EH (cell line): ENCODE data around the gene HIVEP3.
"Not testable (repeated sequence)": the region's sequence is repeated elsewhere in the genome, so short reads cannot be mapped to it uniquely, and the experiment has no call there.

Experiments
- DNase-seq: peaks from one replicate; pipeline ENCODE4 v3.0.0-alpha.2; 2015; ENCODE audit warnings: low read depth

Gene HIVEP3

GRCh38 chr1:41921271-41921670 is 2.5 kb upstream of the HIVEP3 start:
- DNase-seq, result not testable (repeated sequence)

GRCh38 chr1:41920658-41921057 is 1.9 kb upstream of the HIVEP3 start:
- peak; percentile 63 for DNase-seq

GRCh38 chr1:41919764-41920397 is 1.2 kb upstream of the HIVEP3 start:
- peak; percentile 71 for DNase-seq

GRCh38 chr1:41919131-41919530 is 409 bp upstream of the HIVEP3 start:
- DNase-seq, result no peak

- peak; percentile 52 for DNase-seq
Measured at GRCh38 chr1:41917835-41918449, 780 bp downstream of the HIVEP3 start.

GRCh38 chr1:41917076-41917475 is 1.6 kb downstream of the HIVEP3 start:
- DNase-seq, result no peak

- DNase-seq, result no peak
Measured at GRCh38 chr1:41915786-41916571, 2.7 kb downstream of the HIVEP3 start.

GRCh38 chr1:41914516-41914915 is 4.2 kb downstream of the HIVEP3 start:
- no peak for DNase-seq

- no peak for DNase-seq
Measured at GRCh38 chr1:41913014-41913413, 5.7 kb downstream of the HIVEP3 start.

GRCh38 chr1:41908288-41908895 is 10.3 kb downstream of the HIVEP3 start:
- DNase-seq, result no peak

GRCh38 chr1:41907446-41907845 is 11.3 kb downstream of the HIVEP3 start:
- no peak for DNase-seq

- no peak for DNase-seq
Measured at GRCh38 chr1:41906943-41907342, 11.8 kb downstream of the HIVEP3 start.

- no peak for DNase-seq
Measured at GRCh38 chr1:41905093-41905675, 13.5 kb downstream of the HIVEP3 start.

- DNase-seq, result no peak
Measured at GRCh38 chr1:41902664-41903063, 16.1 kb downstream of the HIVEP3 start.

GRCh38 chr1:41902159-41902577 is 16.6 kb downstream of the HIVEP3 start:
- DNase-seq, result peak; percentile 93

- DNase-seq, result no peak
Measured at GRCh38 chr1:41901551-41901950, 17.2 kb downstream of the HIVEP3 start.

GRCh38 chr1:41900603-41901444 is 17.9 kb downstream of the HIVEP3 start:
- peak; percentile 93 for DNase-seq

- peak; percentile 71 for DNase-seq
Measured at GRCh38 chr1:41898191-41898713, 20.5 kb downstream of the HIVEP3 start.

GRCh38 chr1:41895552-41895951 is 23.2 kb downstream of the HIVEP3 start:
- no peak for DNase-seq

GRCh38 chr1:41894808-41895483 is 23.8 kb downstream of the HIVEP3 start:
- no peak for DNase-seq
